GM10248 (cell line): ENCODE data around the gene VGLL3.
"Not testable (repeated sequence)": the region's sequence is repeated elsewhere in the genome, so short reads cannot be mapped to it uniquely, and the experiment has no call there.

Experiments
- CTCF ChIA-PET: fragments of 300-600 bp; sonication (Branson Sonifier 250); formaldehyde crosslinking; extraction: SDS; loops from one replicate; lab custom pipeline; 2021; ENCODE audit warnings: antibody characterized with exemption; lab: Yijun Ruan, JAX
- POLR2A ChIA-PET: fragments of 350-650 bp; sonication (Branson Sonifier 250); formaldehyde crosslinking; extraction: SDS; loops from one replicate; lab custom pipeline; 2020; ENCODE audit warnings: antibody characterized with exemption; lab: Yijun Ruan, JAX
- DNase-seq: peaks from one replicate; pipeline ENCODE4 v3.0.0; 2012; ENCODE audit errors: extremely low spot score
- TF ChIP-seq, protein P1 (sequence below): IDR thresholded peaks from 2 replicates; pipeline ENCODE4 v1.5.1; 2012; ENCODE audit warnings: mild to moderate bottlenecking, low read depth; ENCODE audit errors: extremely low read depth, missing control alignments, control extremely low read depth

Gene VGLL3

DNA sequence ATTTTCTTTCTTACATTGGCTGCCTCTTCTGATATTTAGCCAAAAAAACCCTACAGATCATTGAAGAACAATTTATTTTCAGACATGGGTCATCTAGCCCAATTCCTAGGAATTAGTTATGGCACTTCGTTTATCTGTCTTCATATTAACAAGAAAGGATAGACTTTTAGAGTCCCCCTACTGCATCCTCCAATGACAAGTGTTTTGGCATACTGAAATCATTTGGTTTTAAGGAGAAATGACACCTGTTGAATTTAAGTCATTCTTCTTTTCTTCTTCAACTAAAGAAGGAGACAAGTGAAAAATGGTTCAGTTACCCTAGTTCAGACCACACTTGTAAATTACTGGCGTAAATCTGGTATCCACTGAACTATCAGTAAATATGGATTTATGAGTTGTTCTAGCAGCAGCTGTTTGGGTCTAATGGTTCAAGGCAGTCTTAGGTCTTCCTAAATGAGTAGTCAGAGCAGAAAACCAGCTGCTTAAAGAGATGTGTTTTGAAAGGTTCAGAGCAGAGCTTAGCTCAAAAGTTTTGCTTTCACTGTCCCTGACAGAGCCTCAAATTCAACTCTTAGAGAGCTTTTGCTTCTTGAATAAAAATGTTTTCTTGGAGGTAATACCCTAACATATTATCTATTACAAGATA is 5.6 kb downstream of the VGLL3 start:
- TF ChIP-seq, protein P1, sequence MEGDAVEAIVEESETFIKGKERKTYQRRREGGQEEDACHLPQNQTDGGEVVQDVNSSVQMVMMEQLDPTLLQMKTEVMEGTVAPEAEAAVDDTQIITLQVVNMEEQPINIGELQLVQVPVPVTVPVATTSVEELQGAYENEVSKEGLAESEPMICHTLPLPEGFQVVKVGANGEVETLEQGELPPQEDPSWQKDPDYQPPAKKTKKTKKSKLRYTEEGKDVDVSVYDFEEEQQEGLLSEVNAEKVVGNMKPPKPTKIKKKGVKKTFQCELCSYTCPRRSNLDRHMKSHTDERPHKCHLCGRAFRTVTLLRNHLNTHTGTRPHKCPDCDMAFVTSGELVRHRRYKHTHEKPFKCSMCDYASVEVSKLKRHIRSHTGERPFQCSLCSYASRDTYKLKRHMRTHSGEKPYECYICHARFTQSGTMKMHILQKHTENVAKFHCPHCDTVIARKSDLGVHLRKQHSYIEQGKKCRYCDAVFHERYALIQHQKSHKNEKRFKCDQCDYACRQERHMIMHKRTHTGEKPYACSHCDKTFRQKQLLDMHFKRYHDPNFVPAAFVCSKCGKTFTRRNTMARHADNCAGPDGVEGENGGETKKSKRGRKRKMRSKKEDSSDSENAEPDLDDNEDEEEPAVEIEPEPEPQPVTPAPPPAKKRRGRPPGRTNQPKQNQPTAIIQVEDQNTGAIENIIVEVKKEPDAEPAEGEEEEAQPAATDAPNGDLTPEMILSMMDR: no peak
- DNase-seq: no peak
- POLR2A ChIA-PET: no interaction called here
- CTCF ChIA-PET: interaction anchor here (0.8 to 1.5 kb wide), 3 partner anchors 12 to 23 kb away, joined by 3 to 5 read pairs (median 3); no protein-coding TSS in a partner anchor

DNA sequence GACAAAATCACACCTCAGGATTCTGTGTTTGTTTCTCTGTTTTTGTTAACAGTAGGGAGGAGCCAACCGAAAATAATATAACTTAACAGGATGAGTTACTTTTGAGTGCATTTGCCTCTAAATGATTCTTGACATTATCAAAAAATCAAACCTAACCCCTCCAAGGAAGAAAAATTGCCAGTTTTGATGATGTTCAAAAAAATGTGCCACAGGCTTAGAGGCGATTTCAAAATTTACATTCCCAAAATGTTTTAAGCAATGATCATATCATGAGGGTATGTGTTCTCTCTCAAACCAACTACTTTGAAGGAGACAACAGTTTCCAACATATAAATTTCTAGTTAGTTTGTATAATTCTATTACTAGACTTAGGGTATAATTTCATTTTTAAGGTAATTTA is 6.7 kb downstream of the VGLL3 start:
- TF ChIP-seq, protein P1: no peak
- CTCF ChIA-PET: no interaction called here
- no peak for DNase-seq
- POLR2A ChIA-PET: no interaction called here

DNA sequence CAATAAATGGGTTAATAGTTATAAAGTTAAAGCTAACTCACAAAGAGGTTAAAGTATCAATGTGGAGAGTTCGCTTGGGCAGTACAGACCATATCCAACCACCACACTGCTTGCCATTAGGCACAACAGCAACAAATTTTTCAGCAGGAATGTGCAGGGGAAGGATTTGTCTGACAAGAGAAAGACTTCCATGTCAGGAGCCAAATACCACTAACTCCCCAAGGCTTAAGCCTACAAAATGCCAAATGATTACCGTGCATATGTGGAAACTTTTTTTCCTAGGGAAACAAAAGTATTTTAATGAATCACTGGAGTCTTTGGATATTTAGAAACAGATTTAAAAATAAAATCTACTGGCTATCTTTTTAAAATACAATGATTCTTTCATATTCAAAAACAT is 8.1 kb downstream of the VGLL3 start:
- no peak for DNase-seq
- ChIA-PET CTCF (no interaction called here), POLR2A (no interaction called here)

DNA sequence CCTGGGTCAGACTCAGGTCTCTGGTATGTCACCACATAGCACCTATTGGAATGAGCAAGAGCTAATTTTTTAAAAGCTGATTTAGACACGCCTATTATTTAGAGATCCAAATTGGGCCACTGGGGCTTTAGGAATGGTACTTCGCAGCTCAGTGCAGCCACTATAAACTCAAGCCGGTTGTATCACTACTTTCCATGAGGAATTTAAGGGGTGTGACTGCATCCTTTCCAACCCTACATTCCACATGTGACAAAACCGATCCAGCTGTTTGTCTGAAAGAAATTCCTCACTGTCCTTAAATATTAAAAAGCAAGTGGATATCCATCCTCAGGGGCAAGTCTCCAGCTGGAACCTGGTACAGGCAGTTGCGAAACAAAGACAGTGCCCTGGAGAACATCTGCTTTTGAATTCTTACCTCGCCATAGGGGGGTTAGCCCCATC is 12.8 kb downstream of the VGLL3 start:
- ChIA-PET CTCF (interaction anchor here (1.0 to 1.5 kb wide), 3 partner anchors 9 to 17 kb away, joined by 3 read pairs; no protein-coding TSS in a partner anchor), POLR2A (no interaction called here)
- DNase-seq: no peak
- TF ChIP-seq, protein P1: no peak

More for the DNA sequence above, 8.1 kb downstream of the VGLL3 start:
- TF ChIP-seq, protein P1: no peak

DNA sequence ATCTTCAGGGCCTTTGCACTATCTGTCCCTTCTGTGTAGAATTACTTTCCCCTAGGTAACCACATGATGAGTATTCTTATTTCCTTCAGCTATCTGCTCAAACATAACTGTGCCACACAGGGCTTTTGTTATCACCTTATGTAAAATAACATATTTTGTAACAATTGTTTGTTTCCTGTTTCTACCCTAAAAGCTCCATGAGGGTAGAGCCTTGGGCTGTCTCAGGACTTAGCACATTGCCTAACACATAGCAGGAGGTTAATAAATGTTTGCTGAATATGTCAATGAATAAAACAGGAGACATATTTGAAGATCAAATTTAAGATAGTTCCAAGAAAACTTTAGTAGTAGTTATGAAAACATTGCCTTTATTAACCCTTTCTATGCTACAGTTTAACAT is 14.7 kb downstream of the VGLL3 start:
- CTCF ChIA-PET: interaction anchor here (0.7 to 1.7 kb wide), 3 partner anchors 10 to 31 kb away, joined by 3 to 9 read pairs (median 3); no protein-coding TSS in a partner anchor
- DNase-seq: no peak
- POLR2A ChIA-PET: no interaction called here
- TF ChIP-seq, protein P1: no peak

DNA sequence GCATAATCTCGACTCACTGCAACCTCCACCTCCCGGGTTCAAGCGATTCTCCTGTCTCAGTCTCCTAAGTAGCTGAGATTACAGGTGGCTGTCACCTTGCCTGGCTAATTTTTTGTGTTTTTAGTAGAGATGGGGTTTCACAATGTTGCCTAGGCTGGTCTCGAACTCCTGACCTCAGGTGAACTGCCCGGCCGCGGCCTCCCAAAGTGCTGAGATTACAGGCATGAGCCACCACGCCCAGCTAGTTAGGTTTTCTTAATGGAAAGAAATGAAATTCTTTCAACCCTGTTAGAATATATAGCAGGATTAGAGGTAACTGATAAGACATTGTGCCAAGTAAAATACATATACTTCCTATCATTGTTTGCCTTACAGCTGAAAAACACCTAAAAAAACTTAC is 16.8 kb downstream of the VGLL3 start:
- CTCF ChIA-PET: interaction anchor here (1.0 to 1.7 kb wide), 5 partner anchors 8 to 194 kb away, joined by 3 to 5 read pairs (median 3); no protein-coding TSS in a partner anchor
- POLR2A ChIA-PET, DNase-seq: not testable (repeated sequence)

DNA sequence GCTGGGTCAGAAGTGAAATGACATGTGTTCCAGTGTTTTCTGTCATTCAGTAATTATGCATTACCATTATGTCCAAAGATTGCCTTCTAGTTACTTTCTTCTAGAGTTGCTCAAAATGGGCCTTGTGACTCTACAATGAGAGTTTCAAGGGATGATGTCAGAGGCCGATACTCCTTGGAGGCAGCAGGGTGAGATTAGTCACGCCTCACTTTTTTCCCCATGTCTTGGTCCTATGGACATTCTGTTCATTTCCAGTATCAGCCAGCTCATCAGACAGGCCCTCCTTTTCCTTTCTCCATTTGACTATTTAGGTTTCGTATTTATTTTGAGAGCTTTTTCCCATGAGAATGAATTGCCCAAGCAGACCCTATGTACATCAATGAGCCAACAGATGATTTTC is 17.5 kb downstream of the VGLL3 start:
- TF ChIP-seq, protein P1: no peak
- ChIA-PET CTCF (interaction anchor here (1.3 to 1.7 kb wide), 3 partner anchors 9 to 194 kb away, joined by 3 to 5 read pairs (median 3); no protein-coding TSS in a partner anchor), POLR2A (no interaction called here)
- no peak for DNase-seq
